Peyer's patch (tissue), 4 donors: ENCODE results near the gene COL16A1. TPM values are rescaled to one million over a fixed set of nuclear protein-coding genes. Genes with fewer than 3 reads are reported as not detected.

Experiments
- DNase-seq, 3 donors: peaks; one replicate each; pipeline ENCODE4 v3.0.0-alpha.2; 2017 to 2019
- H3K27ac ChIP-seq, 4 donors: fragments of 200-600 bp; sonication (generic); one replicate each; pipeline ENCODE4 v1.5.1; 2016 to 2019
- H3K27me3 ChIP-seq, 2 donors: fragments of 200-600 bp; sonication (generic); one replicate each; pipeline ENCODE4 v1.5.1; 2019
- H3K36me3 ChIP-seq, 3 donors: fragments of 200-600 bp; sonication (generic); one replicate each; pipeline ENCODE4 v1.5.1; 2016 to 2019
- H3K4me1 ChIP-seq, 4 donors: fragments of 200-600 bp; sonication (generic); one replicate each; pipeline ENCODE4 v1.5.1; 2016 to 2019
- H3K4me3 ChIP-seq, 4 donors: fragments of 200-600 bp; sonication (generic); 1 replicate in 3 of 4; 2 replicates in 1 of 4; pipeline ENCODE4 v1.5.1; 2016 to 2019; ENCODE audit warnings: mild to moderate bottlenecking in 1 of 4
- H3K9me3 ChIP-seq, 4 donors: fragments of 200-600 bp; sonication (generic); one replicate each; pipeline ENCODE4 v1.5.1; 2016 to 2019; ENCODE audit warnings: mild to moderate bottlenecking in 1 of 4
- POLR2A ChIP-seq, 2 donors: fragments of 450-650 bp; IDR thresholded peaks; one replicate each; pipeline ENCODE4 v1.5.1; 2017; ENCODE audit warnings: antibody characterized with exemption in 2 of 2, mild to moderate bottlenecking in 2 of 2, moderate library complexity in 2 of 2
- total RNA-seq, 4 donors: library from RNA; depleted of rRNA; stranded (reverse); fragments of >200 nt; gene quantifications; one replicate each; pipeline ENCODE4 v1.1.0, GENCODE V29; 2016
- TF ChIP-seq, protein P1 (sequence below), 6 experiments: fragments of 450-650 bp in 4 of 6; fragments of 200-600 bp in 2 of 6; sonication (generic) in 1 of 6; IDR thresholded peaks; one replicate each; pipeline ENCODE4 v1.5.1; 2017 to 2019; ENCODE audit warnings: antibody characterized with exemption in 6 of 6, mild to moderate bottlenecking in 3 of 6, moderate library complexity in 1 of 6

COL16A1 gene
- total RNA-seq, 4 donors from 2014 or later = 18.2 to 201 (median 58.3) TPM

GRCh38 chr1:31725134-31725533, 21.3 kb upstream of the COL16A1 start:
- H3K27ac ChIP-seq = no peak overlapping the region
- H3K4me3 ChIP-seq = no peak overlapping the region
- TF ChIP-seq, protein P1, sequence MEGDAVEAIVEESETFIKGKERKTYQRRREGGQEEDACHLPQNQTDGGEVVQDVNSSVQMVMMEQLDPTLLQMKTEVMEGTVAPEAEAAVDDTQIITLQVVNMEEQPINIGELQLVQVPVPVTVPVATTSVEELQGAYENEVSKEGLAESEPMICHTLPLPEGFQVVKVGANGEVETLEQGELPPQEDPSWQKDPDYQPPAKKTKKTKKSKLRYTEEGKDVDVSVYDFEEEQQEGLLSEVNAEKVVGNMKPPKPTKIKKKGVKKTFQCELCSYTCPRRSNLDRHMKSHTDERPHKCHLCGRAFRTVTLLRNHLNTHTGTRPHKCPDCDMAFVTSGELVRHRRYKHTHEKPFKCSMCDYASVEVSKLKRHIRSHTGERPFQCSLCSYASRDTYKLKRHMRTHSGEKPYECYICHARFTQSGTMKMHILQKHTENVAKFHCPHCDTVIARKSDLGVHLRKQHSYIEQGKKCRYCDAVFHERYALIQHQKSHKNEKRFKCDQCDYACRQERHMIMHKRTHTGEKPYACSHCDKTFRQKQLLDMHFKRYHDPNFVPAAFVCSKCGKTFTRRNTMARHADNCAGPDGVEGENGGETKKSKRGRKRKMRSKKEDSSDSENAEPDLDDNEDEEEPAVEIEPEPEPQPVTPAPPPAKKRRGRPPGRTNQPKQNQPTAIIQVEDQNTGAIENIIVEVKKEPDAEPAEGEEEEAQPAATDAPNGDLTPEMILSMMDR (IDR thresholded peaks at IDR 0.05) = no peak
- TF ChIP-seq POLR2A (IDR thresholded peaks at IDR 0.05) = no peak
- H3K36me3 ChIP-seq = no peaks in the 10 kb centered on the region
- no peak for DNase-seq
- no peaks in the 10 kb centered on the region for H3K4me1 ChIP-seq
- H3K9me3 ChIP-seq = no peaks in the 10 kb centered on the region
- no peaks in the 10 kb centered on the region for H3K27me3 ChIP-seq

GRCh38 chr1:31723828-31724359, 20.1 kb upstream of the COL16A1 start:
- H3K4me3 ChIP-seq = no peak overlapping the region
- TF ChIP-seq, protein P1 (IDR thresholded peaks at IDR 0.05) = no peak
- TF ChIP-seq POLR2A (IDR thresholded peaks at IDR 0.05) = no peak
- no peak overlapping the region for H3K27ac ChIP-seq
- H3K4me1 ChIP-seq = no peaks in the 10 kb centered on the region
- peak in 2 of 3 donors; percentile 67 to 81 for DNase-seq
- no peaks in the 10 kb centered on the region for H3K27me3 ChIP-seq
- no peaks in the 10 kb centered on the region for H3K9me3 ChIP-seq
- H3K36me3 ChIP-seq = no peaks in the 10 kb centered on the region

DNA sequence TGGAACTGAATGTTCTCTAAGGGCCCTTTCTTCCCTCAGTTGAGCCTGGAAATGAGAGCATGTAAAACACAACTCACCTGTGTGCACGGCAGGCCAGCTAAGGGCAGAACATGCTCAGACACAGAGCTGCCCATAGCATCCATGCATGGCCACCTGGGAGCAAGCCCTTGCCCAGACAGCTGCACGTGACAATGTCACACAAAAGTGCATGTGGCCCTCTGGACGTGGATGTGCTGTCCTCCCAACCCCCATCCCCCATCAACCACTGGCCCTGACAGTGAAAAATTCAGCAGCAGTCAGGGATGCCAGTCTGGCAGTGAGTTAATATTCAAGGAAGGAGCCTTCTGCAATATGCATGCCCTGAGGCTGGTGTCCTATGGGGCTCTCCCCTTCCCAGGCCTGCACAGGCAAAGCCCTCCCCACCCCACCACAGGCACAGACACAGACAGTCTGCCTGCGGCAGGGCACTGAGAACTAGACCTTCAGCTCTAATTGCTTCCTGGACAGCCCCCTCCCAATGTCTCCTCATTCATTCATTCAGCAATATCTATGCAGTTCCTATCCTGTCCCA, 14.6 kb upstream of the COL16A1 start:
- Histone ChIP-seq H3K4me3 (no peak overlapping the region), H3K4me1 (peaks cover 0 to 18% (median 16%) of the 10 kb centered on the region in 4 donors), H3K9me3 (no peaks in the 10 kb centered on the region), H3K36me3 (no peaks in the 10 kb centered on the region), H3K27me3 (no peaks in the 10 kb centered on the region), H3K27ac (no peak overlapping the region)
- DNase-seq = no peak
- TF ChIP-seq POLR2A (IDR thresholded peaks at IDR 0.05) = no peak
- TF ChIP-seq, protein P1 (IDR thresholded peaks at IDR 0.05) = no peak

DNA sequence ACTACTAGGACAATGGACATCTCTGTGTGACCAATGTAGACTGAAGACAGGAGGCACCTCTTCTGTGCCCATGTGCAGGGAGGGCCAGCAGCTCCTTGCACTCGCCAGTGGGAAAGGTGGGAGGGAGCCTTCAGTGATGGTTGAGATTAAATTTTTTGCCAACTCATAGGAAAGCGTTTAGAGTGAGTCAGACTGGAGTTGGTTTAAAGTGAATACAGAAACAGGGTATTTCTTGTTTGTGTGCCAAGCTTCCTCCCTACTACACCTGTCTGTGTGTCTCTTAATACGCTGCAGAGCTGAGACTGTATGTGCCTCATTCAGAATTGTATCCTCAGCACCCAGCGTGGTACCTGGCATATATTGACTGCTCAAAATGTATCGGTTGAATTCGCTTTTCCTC, 13.5 kb upstream of the COL16A1 start:
- Histone ChIP-seq H3K4me1 (peaks cover 0 to 18% (median 16%) of the 10 kb centered on the region in 4 donors), H3K9me3 (no peaks in the 10 kb centered on the region), H3K27ac (no peak overlapping the region), H3K27me3 (no peaks in the 10 kb centered on the region), H3K36me3 (no peaks in the 10 kb centered on the region), H3K4me3 (no peak overlapping the region)
- DNase-seq = no peak
- TF ChIP-seq, protein P1 (IDR thresholded peaks at IDR 0.05) = no peak
- TF ChIP-seq POLR2A (IDR thresholded peaks at IDR 0.05) = no peak

- Histone ChIP-seq H3K27me3 (no peaks in the 10 kb centered on the region), H3K36me3 (no peaks in the 10 kb centered on the region), H3K4me1 (peaks cover 0 to 18% (median 16%) of the 10 kb centered on the region in 4 donors), H3K4me3 (peak overlapping the region; percentile 32 to 56 (median 45)), H3K27ac (peak overlapping the region; percentile 57 to 95 (median 87)), H3K9me3 (no peaks in the 10 kb centered on the region)
- DNase-seq = no peak
- TF ChIP-seq POLR2A (IDR thresholded peaks at IDR 0.05) = no peak
- TF ChIP-seq, protein P1 (IDR thresholded peaks at IDR 0.05) = no peak
These were observed 12.0 kb upstream of the COL16A1 start for GRCh38 chr1:31715873-31716220.
